Activated CD4-positive, alpha-beta T cell treated with anti-CD3 and anti-CD28 coated beads for 4 hours (primary cell): ENCODE measurements around the gene AFM.
"Not testable (repeated sequence)": the region's sequence is repeated elsewhere in the genome, so short reads cannot be mapped to it uniquely, and the experiment has no call there.

Experiments
- DNase-seq, 2 donors: peaks; one replicate each; pipeline ENCODE4 v3.0.0-alpha.2; 2020

The AFM gene

DNA sequence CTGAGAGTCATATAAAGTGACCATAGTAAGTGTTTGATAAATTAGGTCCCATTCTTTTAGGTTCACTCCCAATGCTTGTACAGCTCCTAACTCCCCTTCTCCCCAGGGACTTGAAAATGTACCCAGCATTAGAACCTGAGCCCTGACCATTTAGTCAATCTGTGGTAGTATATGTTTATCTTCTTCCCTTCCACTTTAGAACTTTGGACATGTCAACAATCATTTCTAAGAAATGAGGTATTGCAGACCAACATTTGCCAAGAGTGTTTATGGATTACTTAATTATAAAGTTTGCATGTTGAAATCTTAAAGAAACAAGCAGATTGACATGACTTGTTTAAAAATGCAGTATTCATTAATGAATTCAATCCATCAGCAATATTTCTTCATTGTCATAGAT lies 26.0 kb downstream of the AFM start:
- DNase-seq, result no peak

DNA sequence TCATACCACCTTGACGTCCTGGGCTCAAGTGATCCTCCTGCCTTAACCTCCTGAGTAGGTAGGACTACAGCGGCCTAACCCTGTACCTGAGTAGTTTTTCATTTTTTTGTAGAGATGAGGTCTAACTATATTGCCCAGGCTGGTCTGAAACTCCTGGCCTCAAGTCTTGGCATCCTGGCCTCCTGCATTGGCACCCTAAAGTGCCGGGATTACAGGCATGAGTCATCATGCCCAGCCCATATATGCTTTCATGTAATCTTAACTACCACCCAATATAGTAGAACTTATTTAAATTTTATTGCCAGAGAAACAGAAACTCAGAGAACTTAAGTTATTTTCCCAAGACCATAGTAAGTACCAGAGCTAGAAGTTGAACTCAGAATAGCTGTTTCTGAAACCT lies 27.1 kb downstream of the AFM start:
- DNase-seq, result no peak

DNA sequence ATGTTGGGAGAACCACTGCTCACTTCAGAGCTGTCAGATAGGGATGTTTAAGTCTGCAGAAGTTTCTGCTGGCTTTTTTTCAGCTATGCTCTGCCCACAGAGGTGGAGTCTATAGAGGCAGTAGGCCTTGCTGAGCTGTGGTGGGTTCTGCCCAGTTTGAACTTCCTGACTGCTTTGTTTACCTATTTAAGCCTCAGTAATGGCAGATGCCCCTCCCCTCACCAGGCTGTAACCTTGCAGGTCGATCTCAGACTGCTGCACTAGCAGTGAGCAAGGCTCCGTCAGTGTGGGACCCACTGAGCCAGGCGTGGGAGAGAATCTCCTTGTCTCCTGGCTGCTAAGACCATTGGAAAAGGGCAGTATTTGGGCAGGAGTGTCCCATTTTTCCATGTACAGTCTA lies 36.8 kb downstream of the AFM start:
- no peak for DNase-seq

DNA sequence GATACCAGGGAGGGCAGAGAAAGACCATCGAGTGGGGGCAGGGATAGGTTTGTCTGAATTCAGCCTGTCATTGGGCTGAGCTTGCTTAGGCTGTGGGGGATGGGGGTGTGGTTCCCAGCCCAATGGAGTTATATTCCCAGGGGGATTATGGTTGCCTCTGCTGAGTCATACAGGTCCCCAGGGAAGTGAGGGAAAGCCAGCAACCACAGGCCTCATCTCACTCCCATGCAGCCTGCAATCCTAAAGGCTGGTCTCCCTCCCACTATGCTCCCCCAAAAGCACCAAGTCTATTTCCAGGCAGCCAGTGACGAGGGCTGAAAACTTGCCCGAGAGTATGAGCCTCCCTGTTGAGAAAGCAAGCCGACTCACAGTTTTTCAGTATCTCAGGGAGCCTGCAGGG lies 39.3 kb downstream of the AFM start:
- no peak for DNase-seq

DNA sequence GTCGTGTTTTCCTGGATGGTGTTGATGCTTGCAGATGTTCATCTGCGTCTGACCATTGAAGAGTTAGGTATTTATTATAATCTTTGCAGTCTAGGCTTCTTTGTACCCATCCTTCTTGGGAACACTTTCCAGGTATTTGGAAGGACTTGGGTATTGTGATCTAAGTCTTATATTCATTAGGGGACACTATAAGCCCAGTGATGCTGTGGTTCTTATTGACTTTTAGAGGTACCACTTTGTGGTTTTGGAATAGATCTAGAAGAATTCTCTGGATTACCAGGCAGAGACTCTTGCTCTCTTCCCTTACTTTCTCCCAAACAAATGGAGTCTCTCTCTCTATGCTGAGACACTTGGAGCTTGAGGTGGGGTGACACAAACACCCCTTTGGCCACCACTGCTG lies 41.6 kb downstream of the AFM start:
- DNase-seq, result no peak

DNA sequence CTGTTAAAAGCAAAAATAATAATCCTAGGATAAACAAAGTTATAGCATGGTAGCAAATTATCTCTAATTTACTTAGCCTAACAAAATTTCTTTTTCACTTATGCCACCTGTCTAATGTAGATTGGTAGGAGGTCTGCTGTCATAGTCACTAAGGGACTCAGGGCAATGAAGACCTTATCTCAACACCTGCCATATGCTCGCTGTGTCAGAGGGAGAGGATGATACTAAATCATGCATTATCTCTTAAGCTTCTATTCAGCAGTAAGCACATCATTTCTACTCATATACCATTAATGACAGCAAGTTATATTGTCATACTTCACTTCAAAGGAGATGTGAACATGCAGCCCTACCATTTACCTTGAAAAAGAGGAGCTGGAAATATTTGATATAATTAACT lies 44.1 kb downstream of the AFM start:
- DNase-seq, result no peak

DNA sequence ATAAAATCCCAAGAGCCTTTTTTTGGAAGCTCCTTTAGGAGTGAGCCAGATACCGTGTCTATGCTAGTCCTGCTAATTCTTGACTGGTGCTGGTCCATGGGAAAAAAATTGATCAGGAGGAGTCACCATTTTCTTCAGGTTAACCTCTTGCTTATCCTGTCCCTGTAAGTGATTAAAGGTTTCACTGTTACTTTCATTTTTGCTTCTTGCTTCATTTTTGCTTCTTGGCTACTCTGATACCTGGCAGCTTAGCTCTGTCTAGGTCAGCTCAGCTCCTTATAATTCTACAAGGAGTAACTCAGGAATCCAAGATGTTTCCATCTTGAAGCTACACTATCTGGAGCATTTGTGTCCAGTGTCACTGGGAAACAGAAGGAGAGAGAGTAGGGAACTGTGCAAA lies 45.7 kb downstream of the AFM start:
- no peak for DNase-seq

DNA sequence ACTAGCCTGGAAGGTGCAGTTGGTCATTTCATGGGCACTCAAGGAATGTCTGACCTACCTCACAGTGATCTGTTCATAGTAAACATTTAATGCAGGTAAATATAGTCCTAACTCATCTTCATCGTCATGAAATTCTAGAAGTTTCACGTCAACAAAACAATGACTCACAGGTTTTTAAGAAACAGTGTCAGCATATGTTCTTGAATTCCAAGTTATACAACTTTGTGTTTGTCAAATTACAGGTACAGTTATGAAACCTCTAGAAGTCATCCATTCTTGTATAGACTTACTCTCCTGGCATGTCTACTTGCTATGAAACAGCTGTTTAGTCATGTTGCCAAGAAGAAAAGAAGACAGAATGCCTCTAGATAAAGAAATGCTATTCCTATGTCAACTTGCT lies 46.6 kb downstream of the AFM start:
- no peak for DNase-seq

DNA sequence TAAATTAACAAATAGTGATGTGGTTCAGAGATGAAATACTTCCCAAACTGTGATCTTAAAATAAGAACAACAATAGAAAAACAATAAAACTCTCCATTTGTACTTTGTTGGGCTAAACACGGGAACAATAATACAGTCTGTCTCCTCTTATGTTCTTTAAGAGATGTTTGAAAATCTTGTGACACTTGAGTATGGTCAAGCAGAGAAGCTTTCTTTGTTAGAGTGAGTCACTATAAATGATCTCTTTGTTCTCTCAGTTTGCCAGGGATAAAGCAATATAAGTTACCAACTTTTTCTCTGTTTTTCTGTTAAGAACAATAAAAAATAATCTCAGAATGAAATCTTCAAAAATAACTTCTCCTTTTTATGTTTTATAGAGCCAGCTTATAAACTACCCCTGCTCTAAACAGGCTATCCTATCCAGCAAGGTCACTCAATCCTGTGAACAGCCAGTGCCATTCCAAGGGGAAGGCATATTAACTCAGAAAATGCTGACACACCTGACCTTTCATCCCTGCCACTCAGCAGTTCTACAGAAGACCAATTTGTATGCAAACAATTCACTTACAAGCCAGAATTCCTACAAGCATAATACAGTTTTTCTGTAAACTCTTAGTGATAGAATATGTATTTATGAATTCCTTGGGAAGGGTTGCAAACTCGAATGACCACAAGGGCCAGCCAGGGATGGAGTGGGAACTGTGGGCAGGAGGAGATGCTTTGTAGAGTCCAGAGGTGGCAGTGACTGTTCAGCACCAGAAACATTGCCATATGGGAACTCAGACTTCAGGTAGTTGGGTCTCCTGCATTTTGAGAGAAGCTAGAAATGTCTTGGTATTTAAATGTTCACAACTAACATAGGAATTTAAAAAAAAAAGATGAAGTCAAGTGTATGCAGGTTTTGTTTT lies 52.2 kb downstream of the AFM start:
- DNase-seq, result no peak

DNA sequence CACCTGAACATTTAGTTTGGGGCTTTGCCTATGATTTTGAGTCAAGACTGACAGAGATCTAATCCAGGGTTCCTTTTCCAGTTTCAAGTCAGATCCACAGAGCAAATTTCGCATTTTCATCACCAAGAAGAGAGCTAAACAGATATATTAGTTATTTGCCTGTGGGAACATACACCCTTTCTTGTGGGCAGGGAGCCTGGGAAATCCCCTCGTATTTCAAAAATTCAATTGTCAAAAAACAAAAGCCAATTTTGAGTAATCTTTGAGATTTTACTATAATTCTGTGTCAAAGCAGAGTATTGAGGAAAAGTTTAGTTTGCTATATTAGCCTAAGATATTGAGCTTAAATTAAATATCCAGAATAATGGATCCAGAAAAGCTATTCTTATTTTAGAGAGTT lies 56.6 kb downstream of the AFM start:
- DNase-seq, result no peak

DNA sequence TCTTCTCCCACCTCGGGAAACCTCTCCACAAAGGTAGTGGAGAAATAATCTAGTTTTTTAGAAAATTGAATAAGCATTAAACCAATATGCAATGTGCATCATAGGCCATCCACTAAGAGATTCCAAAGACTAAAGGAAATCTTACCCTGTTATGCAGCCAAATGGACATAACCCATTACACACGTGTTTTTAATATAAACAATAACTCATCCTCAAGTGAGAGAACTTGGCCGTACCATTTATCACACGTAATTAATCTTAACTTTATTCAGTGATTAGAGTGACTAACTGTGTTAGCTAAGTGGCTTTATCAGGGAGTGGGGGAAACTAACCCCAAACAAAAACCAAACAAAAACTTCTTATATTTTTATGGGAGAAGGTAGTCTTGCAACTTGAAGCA lies 57.8 kb downstream of the AFM start:
- DNase-seq, result no peak

DNA sequence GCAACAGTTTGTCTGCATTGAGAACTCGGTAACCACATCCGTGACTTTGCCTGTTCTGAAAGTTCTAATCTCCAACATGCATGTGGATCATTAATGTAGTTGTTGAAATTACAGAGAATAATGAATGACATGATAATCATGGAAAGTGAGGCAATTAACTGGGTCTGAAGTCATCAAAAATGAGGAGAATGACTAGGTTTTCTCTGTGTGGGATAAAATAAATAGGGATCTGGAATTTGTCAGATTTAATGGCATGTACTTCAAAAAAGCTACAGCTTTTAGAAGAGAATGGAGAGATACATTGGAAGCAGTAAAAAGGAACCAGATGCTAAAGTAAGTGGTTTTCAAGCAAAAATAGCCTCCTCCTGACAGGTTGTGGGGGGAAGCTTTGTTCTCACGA lies 59.3 kb downstream of the AFM start:
- DNase-seq, result no peak

DNA sequence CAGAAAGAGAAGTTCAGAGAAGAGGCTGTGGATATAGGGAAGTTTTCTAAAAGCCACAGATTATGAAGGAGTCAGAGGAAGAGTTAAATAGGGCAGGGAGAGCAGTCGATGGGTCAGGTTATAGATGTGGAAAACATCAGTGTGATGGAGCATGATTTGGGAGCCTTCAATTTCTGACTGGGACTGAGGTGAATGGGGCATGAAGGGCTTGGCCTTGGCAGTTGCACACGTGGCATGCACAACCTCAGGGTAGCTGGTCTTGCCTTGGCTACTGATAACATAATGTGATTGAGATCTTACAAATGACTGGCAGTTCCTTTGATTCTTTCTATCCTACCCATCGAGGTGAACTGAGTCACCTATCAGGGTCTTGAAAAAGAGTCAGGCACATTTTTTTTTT lies 59.7 kb downstream of the AFM start:
- no peak for DNase-seq

DNA sequence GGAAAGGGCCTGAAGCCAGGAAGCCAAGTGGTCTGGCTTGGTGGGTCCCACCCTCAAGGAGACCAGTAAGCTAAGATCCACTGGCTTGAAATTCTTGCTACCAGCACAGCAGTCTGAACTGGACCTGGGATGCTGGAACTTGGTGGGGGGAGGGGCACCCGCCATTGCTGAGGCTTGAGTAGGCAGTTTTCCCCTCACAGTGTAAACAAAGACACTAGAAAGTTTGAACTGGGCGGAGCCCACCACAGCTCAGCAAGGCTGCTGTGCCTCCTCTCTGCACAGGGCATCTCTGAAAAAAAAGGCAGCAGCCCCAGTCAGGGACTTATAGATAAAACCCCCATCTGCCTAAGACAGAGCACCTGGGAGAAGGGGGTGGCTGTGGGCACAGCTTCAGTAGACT lies 63.1 kb downstream of the AFM start:
- DNase-seq, result no peak

DNA sequence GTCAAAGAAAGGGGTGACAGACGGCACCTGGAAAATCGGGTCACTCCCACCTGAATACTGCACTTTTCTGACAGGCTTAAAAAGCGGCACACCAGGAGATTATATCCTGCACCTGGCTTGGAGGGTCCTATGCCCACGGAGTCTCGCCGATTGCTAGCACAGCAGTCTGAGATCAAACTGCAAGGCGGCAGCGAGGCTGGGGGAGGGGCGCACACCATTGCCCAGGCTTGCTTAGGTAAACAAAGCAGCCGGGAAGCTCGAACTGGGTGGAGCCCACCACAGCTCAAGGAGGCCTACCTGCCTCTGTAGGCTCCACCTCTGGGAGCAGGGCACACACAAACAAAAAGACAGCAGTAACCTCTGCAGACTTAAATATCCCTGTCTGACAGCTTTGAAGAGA lies 69.3 kb downstream of the AFM start:
- DNase-seq, result not testable (repeated sequence)
